AG04450 (cell line): ENCODE data around the gene LLGL2. TPM values are rescaled to one million over a fixed set of nuclear protein-coding genes. Genes with fewer than 3 reads are reported as not detected.

Experiments used
- CTCF ChIA-PET: fragments of 300-600, 350-600 bp; formaldehyde crosslinking; extraction: SDS; loops from one replicate; lab custom pipeline; 2022; ENCODE audit warnings: antibody characterized with exemption, inconsistent platforms; lab: Charles Lee
- POLR2A ChIA-PET: fragments of 350-600 bp; formaldehyde crosslinking; extraction: SDS; loops from one replicate; lab custom pipeline; 2021; ENCODE audit warnings: antibody characterized with exemption, inconsistent platforms; lab: Yijun Ruan, JAX
- DNase-seq: peaks from one replicate; pipeline ENCODE4 v3.0.0-alpha.2; 2011; ENCODE audit warnings: low read depth, low spot score
- H3K27ac ChIP-seq: one replicate; pipeline ENCODE4 v1.5.1; 2012; ENCODE audit warnings: low read depth, low read length, control low read depth
- H3K27me3 ChIP-seq: one replicate; pipeline ENCODE4 v1.6.0; 2012; ENCODE audit warnings: low read length; ENCODE audit not compliant: control insufficient read depth, insufficient read depth
- H3K4me3 ChIP-seq: 2 replicates; pipeline ENCODE4 v1.5.1; 2011; ENCODE audit warnings: mild to moderate bottlenecking, low read depth, low read length, control low read depth
- H3K9me3 ChIP-seq: 2 replicates; pipeline ENCODE4 v1.5.1; 2012; ENCODE audit warnings: low read length; ENCODE audit not compliant: control insufficient read depth, insufficient read depth
- polyA plus RNA-seq: library from polyadenylated mRNA; depleted of rRNA; stranded (reverse); fragments of >200 nt; gene quantifications from 2 replicates; pipeline ENCODE4 v1.2.3, GENCODE V29; 2011
- TF ChIP-seq, protein P1 (sequence below): IDR thresholded peaks from 2 replicates; pipeline ENCODE4 v1.5.1; 2011; ENCODE audit warnings: low read depth, low read length, control low read depth, inconsistent platforms

Gene LLGL2
- polyA plus RNA-seq, 1 experiment: 0.24 TPM

DNA sequence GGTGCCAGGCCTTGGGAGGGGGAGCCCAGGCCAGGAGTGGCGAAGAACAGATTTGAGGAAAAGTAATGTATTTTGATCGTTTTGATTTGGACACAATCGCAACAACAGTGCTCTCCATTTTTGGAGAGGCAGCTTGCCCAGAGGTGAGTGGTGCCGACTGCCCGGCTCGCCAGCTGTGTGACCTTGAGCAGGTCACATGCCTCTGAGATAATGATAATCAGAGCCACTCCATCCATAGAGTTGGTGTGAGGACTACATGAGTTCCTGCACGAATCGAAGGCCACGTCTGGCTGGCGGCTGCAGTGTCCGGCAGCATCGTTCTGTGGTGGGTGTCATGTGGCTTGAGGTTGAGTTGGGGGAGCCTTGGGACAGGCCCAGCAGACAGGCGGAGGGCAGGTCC lies 20.7 kb downstream of the LLGL2 start:
- Histone ChIP-seq H3K4me3 (no peak overlapping the region), H3K9me3 (no peaks in the 10 kb centered on the region), H3K27ac (no peak overlapping the region), H3K27me3 (peaks cover 23% of the 10 kb centered on the region)
- ChIA-PET POLR2A (no interaction called here), CTCF (no interaction called here)
- TF ChIP-seq, protein P1, sequence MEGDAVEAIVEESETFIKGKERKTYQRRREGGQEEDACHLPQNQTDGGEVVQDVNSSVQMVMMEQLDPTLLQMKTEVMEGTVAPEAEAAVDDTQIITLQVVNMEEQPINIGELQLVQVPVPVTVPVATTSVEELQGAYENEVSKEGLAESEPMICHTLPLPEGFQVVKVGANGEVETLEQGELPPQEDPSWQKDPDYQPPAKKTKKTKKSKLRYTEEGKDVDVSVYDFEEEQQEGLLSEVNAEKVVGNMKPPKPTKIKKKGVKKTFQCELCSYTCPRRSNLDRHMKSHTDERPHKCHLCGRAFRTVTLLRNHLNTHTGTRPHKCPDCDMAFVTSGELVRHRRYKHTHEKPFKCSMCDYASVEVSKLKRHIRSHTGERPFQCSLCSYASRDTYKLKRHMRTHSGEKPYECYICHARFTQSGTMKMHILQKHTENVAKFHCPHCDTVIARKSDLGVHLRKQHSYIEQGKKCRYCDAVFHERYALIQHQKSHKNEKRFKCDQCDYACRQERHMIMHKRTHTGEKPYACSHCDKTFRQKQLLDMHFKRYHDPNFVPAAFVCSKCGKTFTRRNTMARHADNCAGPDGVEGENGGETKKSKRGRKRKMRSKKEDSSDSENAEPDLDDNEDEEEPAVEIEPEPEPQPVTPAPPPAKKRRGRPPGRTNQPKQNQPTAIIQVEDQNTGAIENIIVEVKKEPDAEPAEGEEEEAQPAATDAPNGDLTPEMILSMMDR: no peak
- no peak for DNase-seq

DNA sequence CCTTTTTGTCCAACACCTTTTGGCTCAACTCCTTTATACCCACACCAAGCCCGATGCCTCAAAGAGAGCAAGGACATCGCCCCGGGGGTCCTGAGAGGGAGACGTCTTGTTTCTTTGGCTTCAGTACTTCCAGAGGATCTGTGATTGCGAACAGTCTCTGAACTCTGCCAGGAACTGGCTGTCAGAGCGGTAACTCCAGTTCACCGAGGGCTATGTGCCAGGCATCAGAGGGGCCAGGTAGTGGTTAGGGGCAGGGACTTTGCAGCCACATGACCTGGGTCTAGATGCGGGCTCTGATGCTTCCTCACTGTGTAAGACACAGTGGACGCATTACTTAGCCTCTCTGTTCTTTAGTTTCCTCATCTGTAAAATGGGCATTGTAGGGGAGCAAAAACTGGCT lies 21.6 kb downstream of the LLGL2 start:
- CTCF ChIA-PET: no interaction called here

DNA sequence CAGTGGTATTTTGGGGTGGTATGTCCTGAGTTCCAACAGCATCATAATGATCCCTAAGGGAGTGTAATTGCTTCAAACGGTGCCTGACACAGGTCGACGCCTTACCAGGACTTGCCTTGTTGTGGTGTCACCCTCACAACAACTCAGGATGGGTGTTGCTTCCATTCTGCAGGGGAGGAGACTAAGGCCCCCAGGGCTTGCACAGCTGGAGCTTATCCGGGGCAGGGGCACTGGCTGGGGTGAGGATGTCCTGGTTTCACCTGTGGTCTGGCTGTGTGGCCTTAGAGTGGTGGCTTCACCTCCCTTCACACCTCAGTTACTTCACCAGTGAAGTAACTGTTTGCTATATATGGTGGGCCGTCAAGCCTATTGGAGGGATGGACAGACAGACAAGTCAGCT lies 23.3 kb downstream of the LLGL2 start:
- TF ChIP-seq, protein P1: no peak
- H3K27me3 ChIP-seq: peaks cover 18% of the 10 kb centered on the region
- CTCF ChIA-PET: no interaction called here
- H3K27ac ChIP-seq: no peak overlapping the region
- POLR2A ChIA-PET: no interaction called here
- no peaks in the 10 kb centered on the region for H3K9me3 ChIP-seq
- no peak for DNase-seq
- no peak overlapping the region for H3K4me3 ChIP-seq

More for the DNA sequence above, 21.6 kb downstream of the LLGL2 start:
- POLR2A ChIA-PET: no interaction called here
- no peak overlapping the region for H3K27ac ChIP-seq
- no peak for DNase-seq
- peaks cover 23% of the 10 kb centered on the region for H3K27me3 ChIP-seq
- H3K9me3 ChIP-seq: no peaks in the 10 kb centered on the region
- H3K4me3 ChIP-seq: no peak overlapping the region
- TF ChIP-seq, protein P1: no peak

DNA sequence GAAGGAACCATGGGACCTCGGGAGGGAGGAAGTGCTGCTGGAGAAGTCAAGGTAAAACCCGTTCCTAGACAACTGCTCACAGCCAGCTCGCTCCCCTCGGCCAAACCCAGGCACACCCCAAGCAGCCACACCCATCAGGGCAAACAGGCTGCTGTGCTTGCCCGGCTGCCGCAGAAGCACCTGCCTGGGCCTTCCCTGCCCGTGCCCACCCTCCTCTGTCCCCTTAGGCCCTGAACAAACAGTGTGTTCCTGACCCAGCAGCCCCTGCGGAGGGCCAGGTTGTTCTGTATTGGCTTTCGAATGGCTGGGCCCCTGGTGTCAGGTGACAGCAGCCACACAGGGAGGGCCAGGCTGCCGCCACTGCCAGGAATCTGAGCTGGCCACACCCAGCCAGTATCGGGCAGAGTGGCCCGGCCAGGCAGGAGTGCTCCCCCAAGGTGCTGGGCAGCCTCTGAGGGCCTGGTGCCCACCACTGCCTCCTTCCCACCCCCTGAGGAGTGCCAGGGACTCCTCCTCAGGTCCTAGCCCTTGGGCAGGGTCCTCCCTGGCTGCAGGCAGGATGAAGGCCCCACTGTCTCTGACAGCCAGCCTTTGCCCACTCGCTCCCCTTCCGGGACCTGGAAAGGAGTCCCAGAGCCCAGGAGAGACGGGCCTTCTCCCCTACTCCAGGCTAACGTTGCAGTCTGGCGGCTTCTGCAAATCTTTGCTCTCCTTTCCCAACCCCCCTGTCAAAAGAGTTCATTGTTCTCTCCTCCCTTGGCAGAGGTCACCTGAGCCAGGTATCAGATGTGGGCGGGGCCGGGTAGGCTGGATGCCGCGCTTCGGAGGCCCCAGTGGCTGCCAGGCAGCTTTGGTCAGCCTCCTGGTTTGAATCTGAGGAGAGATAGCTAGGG lies 24.0 kb downstream of the LLGL2 start:
- Histone ChIP-seq H3K27ac (no peak overlapping the region), H3K9me3 (no peaks in the 10 kb centered on the region), H3K4me3 (no peak overlapping the region), H3K27me3 (peaks cover 15% of the 10 kb centered on the region)
- ChIA-PET POLR2A (no interaction called here), CTCF (no interaction called here)
- no peak for DNase-seq
- TF ChIP-seq, protein P1: no peak

DNA sequence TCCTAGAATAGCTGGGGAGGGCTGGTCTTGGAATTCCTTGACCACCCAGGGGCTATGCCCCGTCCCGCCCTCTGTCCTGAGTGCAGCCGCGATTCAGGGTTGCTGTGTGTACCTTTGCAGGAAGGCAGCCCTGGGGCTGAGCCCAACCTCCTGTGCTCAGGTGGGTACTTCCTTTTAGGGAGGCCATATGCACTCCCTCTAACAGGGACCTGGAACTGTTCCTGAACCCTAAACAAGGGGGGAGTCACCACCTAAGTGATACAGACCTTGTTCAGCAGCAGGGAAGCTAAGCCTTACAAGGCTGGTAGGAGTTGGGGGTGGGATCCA lies 24.6 kb downstream of the LLGL2 start:
- POLR2A ChIA-PET: no interaction called here
- TF ChIP-seq, protein P1: no peak
- Histone ChIP-seq H3K27me3 (peaks cover 10% of the 10 kb centered on the region), H3K4me3 (no peak overlapping the region), H3K27ac (no peak overlapping the region), H3K9me3 (no peaks in the 10 kb centered on the region)
- no peak for DNase-seq
- CTCF ChIA-PET: no interaction called here
